Prostate gland (tissue), 2 donors: ENCODE measurements around the gene RCAN2. TPM values are rescaled to one million over a fixed set of nuclear protein-coding genes. Genes with fewer than 3 reads are reported as not detected.
A peak's percentile ranks its signal among the peaks of the same experiment; 100 is the strongest.

Experiments used
- DNase-seq: peaks from one replicate; pipeline ENCODE4 v3.0.0-alpha.2; 2019; ENCODE audit warnings: low spot score
- H3K27ac ChIP-seq, 2 donors: fragments of 200-600 bp; sonication (generic); 2 replicates each; pipeline ENCODE4 v1.5.1; 2017 to 2019
- H3K27me3 ChIP-seq: fragments of 200-600 bp; sonication (generic); replicated peaks from 2 replicates; pipeline ENCODE4 v1.5.1; 2019; ENCODE audit not compliant: insufficient read depth
- H3K36me3 ChIP-seq, 2 donors: fragments of 200-600 bp; sonication (generic); 1 replicate in 1 of 2; 2 replicates in 1 of 2; pipeline versions ENCODE4 v1.5.1 to v1.8.1; 2017 to 2019
- H3K4me1 ChIP-seq: fragments of 200-600 bp; sonication (generic); replicated peaks from 2 replicates; pipeline ENCODE4 v1.5.1; 2019
- H3K4me3 ChIP-seq, 2 donors: fragments of 200-600 bp; sonication (generic); 2 replicates each; pipeline ENCODE4 v1.5.1; 2017 to 2019
- H3K9me3 ChIP-seq: fragments of 200-600 bp; sonication (generic); 2 replicates; pipeline ENCODE4 v1.5.1; 2017
- CTCF ChIP-seq, 4 experiments: fragments of 200-600 bp in 2 of 4; fragments of 450-650 bp in 2 of 4; sonication (generic) in 2 of 4; IDR thresholded peaks; 1 replicate in 3 of 4; 2 replicates in 1 of 4; pipeline ENCODE4 v1.5.1; 2016 to 2019; ENCODE audit warnings: antibody characterized with exemption in 4 of 4, mild to moderate bottlenecking in 2 of 4, moderate library complexity in 2 of 4
- POLR2A ChIP-seq: fragments of 450-650 bp; IDR thresholded peaks from one replicate; pipeline ENCODE4 v1.6.1; 2016; ENCODE audit warnings: antibody characterized with exemption, mild to moderate bottlenecking
- POLR2AphosphoS5 ChIP-seq: sonication (generic); formaldehyde crosslinking; IDR thresholded peaks from one replicate; pipeline ENCODE4 v1.6.1; 2017; ENCODE audit warnings: antibody characterized with exemption
- WGBS: methylation state at CpG from one replicate; pipeline ENCODE4 v1.1.5; 2018; 5-methylcytosine and 5-hydroxymethylcytosine counted together
- intact Hi-C: fragments of 100-400 bp; cut with DNase I; formaldehyde crosslinking; loops from one replicate; pipeline ENCODE4 v1.14.2; 2022
- total RNA-seq, 2 donors: library from RNA; depleted of rRNA; stranded (reverse); fragments of >200 nt; gene quantifications; one replicate each; pipeline ENCODE4 v1.1.0, GENCODE V29; 2016

RCAN2 gene
- total RNA-seq, 2 donors from 2014 or later = 12.3 to 14.2 TPM

DNA sequence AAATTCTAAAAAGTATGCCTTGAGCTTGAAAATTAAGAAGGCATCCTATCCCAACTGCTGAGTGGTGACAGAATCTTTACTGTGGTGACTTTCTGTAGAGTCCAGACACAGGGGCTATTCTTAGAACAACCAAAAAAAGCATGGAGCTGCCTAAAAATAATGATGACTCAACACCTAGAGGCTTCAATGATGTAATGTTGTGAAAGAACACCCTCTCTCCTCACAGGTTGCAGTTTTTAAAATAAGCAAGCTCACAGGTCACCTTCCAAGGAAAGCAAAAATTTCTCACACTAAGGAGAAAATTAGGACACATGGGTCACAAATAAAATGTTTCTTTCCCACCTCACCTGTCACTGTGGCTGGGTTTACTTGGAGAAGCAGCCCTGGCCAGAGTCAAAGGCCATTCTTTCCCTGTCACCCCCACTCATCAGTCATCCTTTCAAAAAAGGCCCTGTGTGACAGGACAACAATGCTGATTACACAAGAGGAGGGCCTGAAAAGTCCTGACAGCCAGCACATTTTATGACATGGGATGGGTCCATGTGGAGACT is 53.5 kb downstream of the RCAN2 start:
- Histone ChIP-seq H3K9me3 (no peaks in the 10 kb centered on the region), H3K4me3 (no peak overlapping the region), H3K36me3 (no peaks in the 10 kb centered on the region), H3K27me3 (no peaks in the 10 kb centered on the region), H3K27ac (no peak overlapping the region), H3K4me1 (no peaks in the 10 kb centered on the region)
- DNase-seq = no peak
- intact Hi-C loops = no loop called here
- no peak for TF ChIP-seq CTCF (IDR thresholded peaks at IDR 0.05)
- TF ChIP-seq POLR2A = no peak
- no peak for TF ChIP-seq POLR2AphosphoS5

DNA sequence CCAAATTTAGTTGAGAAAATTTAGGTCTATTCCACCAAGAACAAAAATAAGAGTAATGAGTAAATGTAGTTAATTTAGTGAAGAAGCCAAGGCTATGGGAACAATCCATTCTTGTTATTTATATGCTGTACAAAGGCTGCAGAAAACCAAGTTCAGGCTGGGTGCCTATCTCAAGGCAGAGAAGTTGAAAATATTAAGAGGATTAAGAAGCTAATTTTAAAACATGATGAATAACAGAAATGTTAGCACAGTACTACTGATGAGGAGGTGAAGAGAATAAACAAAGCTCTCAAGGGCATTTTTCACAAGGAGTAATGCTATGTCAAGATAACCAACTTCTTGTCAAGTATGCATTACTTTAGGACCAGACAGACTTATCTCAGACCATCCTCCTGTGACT is 68.6 kb downstream of the RCAN2 start:
- Histone ChIP-seq H3K36me3 (no peaks in the 10 kb centered on the region), H3K9me3 (no peaks in the 10 kb centered on the region), H3K4me3 (no peak overlapping the region), H3K4me1 (no peaks in the 10 kb centered on the region), H3K27me3 (no peaks in the 10 kb centered on the region), H3K27ac (no peak overlapping the region)
- TF ChIP-seq POLR2AphosphoS5 (no peak), POLR2A (no peak), CTCF (IDR thresholded peaks at IDR 0.05) (no peak)
- no peak for DNase-seq
- intact Hi-C loops = no loop called here

DNA sequence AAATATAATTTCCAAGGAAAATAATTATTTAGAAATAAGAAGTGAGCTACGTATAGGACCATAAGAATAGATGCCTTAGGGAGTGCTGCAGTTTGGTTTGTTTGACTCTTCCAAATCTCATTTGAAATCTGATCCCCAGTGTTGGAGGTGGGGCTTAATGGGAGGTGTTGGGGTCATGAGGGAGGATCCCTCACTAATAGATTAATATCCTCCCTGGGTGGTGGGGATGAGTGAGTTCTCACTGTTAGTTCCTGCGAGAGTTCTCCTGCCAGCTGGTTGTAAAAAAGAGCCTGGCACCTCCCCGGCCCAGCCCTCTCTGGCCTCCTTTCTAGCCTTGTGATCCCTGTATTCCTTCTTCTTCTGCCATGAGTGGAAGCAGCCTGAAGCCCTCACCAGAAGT is 69.3 kb downstream of the RCAN2 start:
- 83% methylated on average over 3 of the region's 3 CpGs for WGBS
- Histone ChIP-seq H3K27ac (no peak overlapping the region), H3K27me3 (no peaks in the 10 kb centered on the region), H3K9me3 (no peaks in the 10 kb centered on the region), H3K36me3 (no peaks in the 10 kb centered on the region), H3K4me1 (no peaks in the 10 kb centered on the region), H3K4me3 (no peak overlapping the region)
- TF ChIP-seq POLR2AphosphoS5 = no peak
- no peak for TF ChIP-seq CTCF (IDR thresholded peaks at IDR 0.05)
- no peak for TF ChIP-seq POLR2A
- no peak for DNase-seq
- intact Hi-C loops = loop anchor here (2.0 kb wide), 1 partner anchor 69 kb away; the partner anchor contains the start of gene RCAN2

DNA sequence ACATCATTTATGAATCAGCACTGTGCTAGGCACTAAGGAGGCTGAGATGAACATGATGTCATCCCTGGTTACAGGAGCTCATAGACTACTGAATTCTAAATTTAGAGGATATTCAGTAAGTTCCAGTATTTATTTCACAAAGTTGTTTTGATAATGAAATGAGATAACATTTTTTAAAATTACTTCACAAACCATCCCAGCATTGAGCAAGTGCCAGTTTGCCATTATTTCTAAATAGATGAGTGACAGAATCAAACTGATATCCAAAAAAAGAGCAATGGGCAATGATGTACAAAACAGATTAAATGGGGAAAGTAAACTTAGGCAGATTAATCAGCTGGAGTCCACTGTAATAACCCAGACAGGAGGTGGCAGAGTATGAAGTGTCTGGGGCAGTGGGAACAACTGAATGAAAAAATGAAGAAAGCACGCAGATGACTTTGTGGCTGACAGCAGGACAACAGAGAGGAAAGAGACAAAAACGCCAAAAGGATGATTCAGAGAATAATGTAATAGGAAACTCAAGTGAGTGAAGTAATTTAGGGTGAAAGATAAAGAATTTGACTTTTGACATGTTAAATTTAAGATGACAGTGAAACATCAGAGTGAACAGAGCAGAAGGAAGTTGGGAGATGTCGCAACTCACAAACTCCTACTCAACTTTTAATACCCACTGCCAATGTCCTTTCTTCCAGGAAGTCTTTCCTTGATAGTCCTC is 70.2 kb downstream of the RCAN2 start:
- Histone ChIP-seq H3K4me1 (no peaks in the 10 kb centered on the region), H3K27me3 (no peaks in the 10 kb centered on the region), H3K9me3 (no peaks in the 10 kb centered on the region), H3K36me3 (no peaks in the 10 kb centered on the region), H3K4me3 (no peak overlapping the region), H3K27ac (no peak overlapping the region)
- WGBS = 85% methylated on average over 3 of the region's 3 CpGs
- TF ChIP-seq POLR2AphosphoS5 (no peak), POLR2A (no peak), CTCF (IDR thresholded peaks at IDR 0.05) (no peak)
- intact Hi-C loops = loop anchor here (2.0 kb wide), 1 partner anchor 70 kb away; the partner anchor contains the start of gene RCAN2
- no peak for DNase-seq

DNA sequence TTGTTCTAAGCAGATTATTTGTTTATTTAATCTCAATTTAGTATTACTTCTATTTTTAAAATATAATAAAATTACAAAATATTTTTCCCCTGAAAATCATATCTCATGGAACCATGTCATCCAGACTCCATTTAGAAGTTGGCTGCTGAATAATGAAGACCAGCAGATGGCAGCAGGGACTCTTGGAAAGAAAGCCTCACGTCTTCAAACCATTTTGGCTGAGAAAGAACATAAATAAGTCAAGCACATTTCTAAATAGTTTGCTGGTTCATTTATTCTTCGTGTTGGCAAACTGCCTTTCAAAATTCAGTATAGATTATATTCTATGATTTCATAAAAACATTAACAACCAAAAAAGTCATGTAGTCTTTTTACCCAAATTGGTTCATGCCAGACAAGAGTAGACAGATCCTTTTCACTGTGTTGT is 71.7 kb downstream of the RCAN2 start:
- intact Hi-C loops = loop anchor here (2.0 kb wide), 2 partner anchors 71 to 207 kb away; partner anchors contain the start of gene RCAN2
- 0% methylated on average over 2 of the region's 2 CpGs for WGBS
- H3K27ac ChIP-seq = no peak overlapping the region

More for the DNA sequence above, 71.7 kb downstream of the RCAN2 start:
- H3K4me1 ChIP-seq = no peaks in the 10 kb centered on the region
- peak; percentile 62 for DNase-seq
- H3K9me3 ChIP-seq = no peaks in the 10 kb centered on the region
- H3K36me3 ChIP-seq = no peaks in the 10 kb centered on the region
- H3K4me3 ChIP-seq = no peak overlapping the region
- H3K27me3 ChIP-seq = no peaks in the 10 kb centered on the region
- TF ChIP-seq POLR2A (no peak), CTCF (IDR thresholded peaks at IDR 0.05) (peak; percentile 37 to 84 (median 74)), POLR2AphosphoS5 (peak; percentile 31)
